Activated CD4-positive, alpha-beta T cell treated with anti-CD3 and anti-CD28 coated beads, Interleukin-2, amount 10 ng/mL, durations not matched to agents 7 days and 5 days (primary cell): ENCODE data around the gene FOCAD. TPM values are rescaled to one million over a fixed set of nuclear protein-coding genes. Genes with fewer than 3 reads are reported as not detected.

ENCODE experiments used
- CTCF ChIA-PET: fragments of 350-600 bp; sonication (Branson Sonifier 250); formaldehyde crosslinking; loops from one replicate; lab custom pipeline; 2021; ENCODE audit warnings: antibody characterized with exemption; lab: Charles Lee
- POLR2A ChIA-PET: fragments of 350-600 bp; sonication (Branson Sonifier 250); formaldehyde crosslinking; loops from one replicate; lab custom pipeline; 2021; ENCODE audit warnings: antibody characterized with exemption; lab: Charles Lee
- DNase-seq: peaks from one replicate; pipeline ENCODE4 v3.0.0-alpha.2; 2020
- H3K27ac Mint-ChIP-seq: one replicate; pipeline ENCODE4 v1.8.0; 2021; ENCODE audit warnings: mild to moderate bottlenecking, moderate library complexity, mixed read lengths
- H3K27me3 Mint-ChIP-seq: one replicate; pipeline ENCODE4 v1.8.0; 2021; ENCODE audit warnings: mixed read lengths
- H3K36me3 Mint-ChIP-seq: one replicate; pipeline ENCODE4 v1.8.0; 2021; ENCODE audit warnings: low read depth, mixed read lengths
- H3K4me1 Mint-ChIP-seq: one replicate; pipeline ENCODE4 v1.8.0; 2021; ENCODE audit warnings: mixed read lengths
- H3K4me3 Mint-ChIP-seq: one replicate; pipeline ENCODE4 v1.8.0; 2021; ENCODE audit warnings: mild to moderate bottlenecking, moderate library complexity, mixed read lengths
- H3K9me3 Mint-ChIP-seq: one replicate; pipeline ENCODE4 v1.8.0; 2021; ENCODE audit warnings: mixed read lengths
- total RNA-seq, 2 experiments: library from RNA; stranded (reverse); gene quantifications; one replicate each; pipeline ENCODE4 v1.2.3, GENCODE V29; 2021

Gene FOCAD
- total RNA-seq, 2 experiments from 2014 or later: 31.4 to 32.1 TPM

GRCh38 chr9:20744036-20744630, 60.1 kb downstream of the FOCAD start:
- Mint-ChIP-seq H3K9me3 (no peaks in the 10 kb centered on the region), H3K4me3 (no peak overlapping the region), H3K27ac (no peak overlapping the region), H3K36me3 (peaks cover 9% of the 10 kb centered on the region), H3K27me3 (no peaks in the 10 kb centered on the region), H3K4me1 (peaks cover 14% of the 10 kb centered on the region)
- ChIA-PET POLR2A (no interaction called here), CTCF (interaction anchor here (0.7 kb wide), 1 partner anchor 64 kb away, joined by 3 read pairs; no protein-coding TSS in a partner anchor)
- DNase-seq: no peak

- H3K9me3 Mint-ChIP-seq: no peaks in the 10 kb centered on the region
- H3K4me3 Mint-ChIP-seq: no peak overlapping the region
These were observed 62.9 kb downstream of the FOCAD start for GRCh38 chr9:20746967-20747366.

DNA sequence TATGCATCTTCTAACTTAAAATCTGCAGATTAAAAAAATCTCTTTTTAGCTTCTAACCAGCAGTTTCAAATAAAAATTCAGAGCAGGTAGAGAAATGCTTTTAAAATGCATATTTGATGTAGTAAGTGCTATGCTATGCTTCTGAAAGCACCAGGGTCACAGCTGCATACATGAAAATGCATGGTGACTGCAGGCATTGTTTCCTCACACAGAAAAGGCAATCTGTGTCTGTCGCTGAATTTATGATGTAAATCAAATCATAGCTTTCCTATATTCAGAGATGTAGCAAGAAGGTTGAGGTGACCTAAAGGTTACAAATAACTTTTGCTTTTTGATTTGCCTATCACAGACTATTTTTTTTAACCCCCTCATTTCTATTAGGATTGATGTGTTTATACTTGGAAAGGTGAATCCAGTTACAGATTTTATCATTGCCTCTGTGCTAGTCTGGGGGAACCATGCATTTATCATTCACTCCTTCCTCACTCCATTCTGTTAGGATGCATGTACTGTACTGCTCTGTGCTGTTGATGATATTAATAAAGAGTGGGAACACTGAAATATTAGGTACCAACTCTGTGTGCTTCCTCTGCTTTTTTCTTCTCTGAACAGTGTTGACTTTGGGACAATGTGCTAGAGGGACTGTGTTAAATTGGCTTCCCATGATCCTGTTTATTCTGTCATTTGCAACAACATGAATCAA, 65.6 kb downstream of the FOCAD start:
- Mint-ChIP-seq H3K4me3 (no peak overlapping the region), H3K9me3 (no peaks in the 10 kb centered on the region), H3K27ac (no peak overlapping the region), H3K27me3 (no peaks in the 10 kb centered on the region), H3K4me1 (no peaks in the 10 kb centered on the region), H3K36me3 (no peaks in the 10 kb centered on the region)
- CTCF ChIA-PET: no interaction called here
- no peak for DNase-seq
- POLR2A ChIA-PET: no interaction called here

More at GRCh38 chr9:20746967-20747366, 62.9 kb downstream of the FOCAD start:
- Mint-ChIP-seq H3K36me3 (peaks cover 2% of the 10 kb centered on the region), H3K4me1 (no peaks in the 10 kb centered on the region), H3K27me3 (no peaks in the 10 kb centered on the region), H3K27ac (no peak overlapping the region)
- DNase-seq: no peak
- ChIA-PET CTCF (no interaction called here), POLR2A (no interaction called here)

DNA sequence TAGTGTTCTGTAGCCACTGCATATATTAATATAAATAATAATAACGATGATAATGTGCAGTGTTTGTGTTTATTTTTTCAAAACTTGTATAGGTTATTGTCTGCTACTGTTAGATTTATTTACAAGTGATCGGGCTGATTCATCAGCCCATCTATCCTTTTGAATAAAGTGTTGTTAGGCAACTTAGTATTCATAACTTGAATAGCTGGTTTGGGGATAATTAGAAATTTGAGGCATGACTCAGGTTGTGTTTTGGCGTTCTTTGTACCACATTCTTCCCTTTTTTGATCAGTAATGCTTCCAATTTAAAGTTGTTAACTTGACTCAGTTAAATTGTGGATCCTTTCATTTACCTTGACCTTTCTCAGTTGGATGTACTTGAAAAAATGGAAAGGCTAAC, 69.7 kb downstream of the FOCAD start:
- no peak overlapping the region for H3K4me3 Mint-ChIP-seq
- H3K9me3 Mint-ChIP-seq: peaks cover 3% of the 10 kb centered on the region
- no peak for DNase-seq
- peaks cover 17% of the 10 kb centered on the region for H3K36me3 Mint-ChIP-seq
- POLR2A ChIA-PET: no interaction called here
- H3K27ac Mint-ChIP-seq: no peak overlapping the region
- no peaks in the 10 kb centered on the region for H3K27me3 Mint-ChIP-seq
- no peaks in the 10 kb centered on the region for H3K4me1 Mint-ChIP-seq
- CTCF ChIA-PET: no interaction called here

- ChIA-PET CTCF (no interaction called here), POLR2A (no interaction called here)
- H3K36me3 Mint-ChIP-seq: peaks cover 20% of the 10 kb centered on the region
- no peak overlapping the region for H3K27ac Mint-ChIP-seq
- H3K4me1 Mint-ChIP-seq: no peaks in the 10 kb centered on the region
- no peak for DNase-seq
- H3K4me3 Mint-ChIP-seq: no peak overlapping the region
- H3K27me3 Mint-ChIP-seq: no peaks in the 10 kb centered on the region
- peaks cover 3% of the 10 kb centered on the region for H3K9me3 Mint-ChIP-seq
These were observed 70.5 kb downstream of the FOCAD start for GRCh38 chr9:20754556-20754955.

GRCh38 chr9:20760246-20760891, 76.3 kb downstream of the FOCAD start:
- no peak for DNase-seq
- no peak overlapping the region for H3K27ac Mint-ChIP-seq
- ChIA-PET POLR2A (no interaction called here), CTCF (interaction anchor here (0.8 kb wide), 1 partner anchor 10 kb away, joined by 3 read pairs; no protein-coding TSS in a partner anchor)
- H3K27me3 Mint-ChIP-seq: no peaks in the 10 kb centered on the region
- no peak overlapping the region for H3K4me3 Mint-ChIP-seq
- no peaks in the 10 kb centered on the region for H3K4me1 Mint-ChIP-seq
- H3K9me3 Mint-ChIP-seq: peaks cover 3% of the 10 kb centered on the region
- H3K36me3 Mint-ChIP-seq: peaks cover 30% of the 10 kb centered on the region

GRCh38 chr9:20770947-20771346, 86.9 kb downstream of the FOCAD start:
- Mint-ChIP-seq H3K36me3 (peaks cover 40% of the 10 kb centered on the region), H3K9me3 (peaks cover 10% of the 10 kb centered on the region), H3K27me3 (no peaks in the 10 kb centered on the region), H3K4me3 (no peak overlapping the region), H3K4me1 (no peaks in the 10 kb centered on the region), H3K27ac (no peak overlapping the region)
- DNase-seq: no peak
- POLR2A ChIA-PET: no interaction called here
- CTCF ChIA-PET: no interaction called here

- Mint-ChIP-seq H3K4me1 (no peaks in the 10 kb centered on the region), H3K27me3 (no peaks in the 10 kb centered on the region), H3K27ac (no peak overlapping the region), H3K9me3 (peaks cover 10% of the 10 kb centered on the region), H3K36me3 (peaks cover 33% of the 10 kb centered on the region), H3K4me3 (no peak overlapping the region)
- DNase-seq: no peak
- POLR2A ChIA-PET: no interaction called here
- CTCF ChIA-PET: no interaction called here
These were observed 87.7 kb downstream of the FOCAD start for GRCh38 chr9:20771729-20772128.

- Mint-ChIP-seq H3K4me3 (no peak overlapping the region), H3K27me3 (no peaks in the 10 kb centered on the region), H3K4me1 (no peaks in the 10 kb centered on the region), H3K9me3 (peaks cover 5% of the 10 kb centered on the region), H3K36me3 (peaks cover 17% of the 10 kb centered on the region), H3K27ac (no peak overlapping the region)
- CTCF ChIA-PET: no interaction called here
- no peak for DNase-seq
- POLR2A ChIA-PET: no interaction called here
These were observed 91.6 kb downstream of the FOCAD start for GRCh38 chr9:20775683-20776082.

DNA sequence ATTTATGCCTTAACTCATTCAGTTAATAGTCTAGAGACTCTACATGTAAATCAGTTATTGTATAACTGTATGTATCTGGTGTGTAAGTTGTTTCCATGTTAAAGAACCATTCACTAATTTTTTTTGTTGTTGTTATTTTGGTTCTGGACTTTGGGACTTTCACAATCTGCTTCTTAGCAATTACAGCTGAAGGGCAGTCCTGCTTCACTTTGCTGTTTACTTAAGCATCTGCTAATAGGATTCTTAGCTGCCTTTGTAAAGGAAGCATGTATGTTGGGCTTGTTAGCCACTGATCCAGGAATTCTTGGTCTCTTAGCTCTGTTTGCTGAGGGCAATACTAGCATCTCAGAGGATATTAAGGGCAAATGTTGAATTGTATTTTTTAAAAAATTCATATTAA, 97.0 kb downstream of the FOCAD start:
- POLR2A ChIA-PET: no interaction called here
- Mint-ChIP-seq H3K4me3 (no peak overlapping the region), H3K36me3 (peaks cover 4% of the 10 kb centered on the region), H3K4me1 (no peaks in the 10 kb centered on the region), H3K9me3 (no peaks in the 10 kb centered on the region), H3K27ac (no peak overlapping the region), H3K27me3 (no peaks in the 10 kb centered on the region)
- no peak for DNase-seq
- CTCF ChIA-PET: no interaction called here

GRCh38 chr9:20782289-20782688, 98.2 kb downstream of the FOCAD start:
- Mint-ChIP-seq H3K36me3 (peaks cover 4% of the 10 kb centered on the region), H3K4me3 (no peak overlapping the region), H3K9me3 (no peaks in the 10 kb centered on the region), H3K27me3 (no peaks in the 10 kb centered on the region), H3K27ac (no peak overlapping the region), H3K4me1 (no peaks in the 10 kb centered on the region)
- POLR2A ChIA-PET: no interaction called here
- no peak for DNase-seq
- CTCF ChIA-PET: no interaction called here

- POLR2A ChIA-PET: no interaction called here
- DNase-seq: no peak
- Mint-ChIP-seq H3K27ac (no peak overlapping the region), H3K4me3 (no peak overlapping the region), H3K27me3 (no peaks in the 10 kb centered on the region), H3K36me3 (peaks cover 4% of the 10 kb centered on the region), H3K9me3 (no peaks in the 10 kb centered on the region), H3K4me1 (no peaks in the 10 kb centered on the region)
- CTCF ChIA-PET: interaction anchor here (0.6 kb wide), 1 partner anchor 316 kb away, joined by 3 read pairs; no protein-coding TSS in a partner anchor
These were observed 99.3 kb downstream of the FOCAD start for GRCh38 chr9:20783057-20784038.
